K562 (cell line): ENCODE data around the gene DCAKD. TPM values are rescaled to one million over a fixed set of nuclear protein-coding genes. Genes with fewer than 3 reads are reported as not detected.
A peak's percentile ranks its signal among the peaks of the same experiment; 100 is the strongest.

Source experiments
- ATAC-seq: fragments of 200-7000 bp; cut with Tn5 transposase; 3 replicates; pipeline ENCODE4 v1.9.1; 2020; ENCODE audit warnings: moderate library complexity
- BruUV-seq: library from RNA; stranded (reverse); fragments of 400-500 nt; replicated peaks from 2 replicates; lab custom pipeline; 2021; lab: Mats Ljungman, UMichigan
- CTCF ChIA-PET: fragments of 300-600 bp; formaldehyde crosslinking; extraction: SDS; loops from one replicate; lab custom pipeline; 2021; ENCODE audit warnings: low intra/inter-chr PET ratio; lab: Yijun Ruan, JAX
- POLR2A ChIA-PET: fragments of 300-600, 350-650 bp; sonication (Branson Sonifier 250); formaldehyde crosslinking; extraction: SDS; loops from one replicate; lab custom pipeline; 2021; ENCODE audit warnings: antibody characterized with exemption, inconsistent platforms; lab: Yijun Ruan, JAX
- DNase-seq, 4 experiments: peaks; one replicate each; pipeline versions ENCODE4 v3.0.0 to v3.0.0-alpha.2; 2011 to 2018; ENCODE audit warnings: low spot score in 3 of 4, mixed read lengths in 3 of 4; ENCODE audit errors: extremely low read depth in 1 of 4
- FAIRE-seq: peaks from 2 replicates; lab custom pipeline; 2011; peaks lifted over from hg19 to GRCh38; lab: Jason Lieb, UNC
- H2AFZ ChIP-seq: 2 replicates; pipeline ENCODE4 v1.6.0; 2011; ENCODE audit warnings: low read depth, low read length, control low read depth, inconsistent platforms
- H3K27ac ChIP-seq: fragments of 200-600 bp; 3 replicates; pipeline ENCODE4 v1.8.0; 2011; ENCODE audit warnings: low read depth, mild to moderate bottlenecking, control low read depth, inconsistent platforms, low read length, moderate library complexity, mixed read lengths; ENCODE audit errors: extremely low read depth
- H3K27me3 ChIP-seq, 2 experiments: fragments of 300-600 bp in 1 of 2; 2 replicates in 1 of 2; 3 replicates in 1 of 2; pipeline versions ENCODE4 v1.6.0 to v1.8.0; 2011; ENCODE audit warnings: inconsistent platforms in 2 of 2, low read length in 2 of 2, mild to moderate bottlenecking in 1 of 2, mixed read lengths in 1 of 2, moderate library complexity in 1 of 2; ENCODE audit not compliant: control insufficient read depth in 2 of 2, insufficient read depth in 2 of 2
- H3K36me3 ChIP-seq: fragments of 300-600 bp; 3 replicates; pipeline ENCODE4 v1.8.0; 2011; ENCODE audit warnings: mild to moderate bottlenecking, low read length, inconsistent platforms; ENCODE audit not compliant: control insufficient read depth, insufficient read depth
- H3K4me1 ChIP-seq, 2 experiments: fragments of 200-600 bp in 1 of 2; replicated peaks in 1 of 2; 2 replicates in 1 of 2; 3 replicates in 1 of 2; pipeline versions ENCODE4 v1.5.1 to v1.8.0; 2011; ENCODE audit warnings: inconsistent platforms in 2 of 2, low read length in 2 of 2, mild to moderate bottlenecking in 1 of 2, mixed read lengths in 1 of 2, moderate library complexity in 1 of 2; ENCODE audit not compliant: control insufficient read depth in 2 of 2, insufficient read depth in 2 of 2
- H3K4me2 ChIP-seq: 2 replicates; pipeline ENCODE4 v1.6.1; 2011; ENCODE audit warnings: low read length, control low read depth, inconsistent platforms, mixed read lengths; ENCODE audit not compliant: insufficient read depth
- H3K4me3 ChIP-seq: fragments of 200-600 bp; sonication (generic), shearing (Covaris generic); 2 replicates; pipeline ENCODE4 v1.5.1; 2016; ENCODE audit warnings: control low read depth, inconsistent platforms
- H3K79me2 ChIP-seq: fragments of 200-600 bp; 3 replicates; pipeline ENCODE4 v1.8.0; 2011; ENCODE audit warnings: low read length, inconsistent platforms; ENCODE audit not compliant: control insufficient read depth, insufficient read depth
- H3K9ac ChIP-seq, 2 experiments: 2 replicates each; pipeline versions ENCODE4 v1.6.0 to v1.6.1; 2011; ENCODE audit warnings: low read depth in 2 of 2, low read length in 2 of 2, control low read depth in 1 of 2, inconsistent platforms in 1 of 2, mild to moderate bottlenecking in 1 of 2, mixed read lengths in 1 of 2; ENCODE audit not compliant: insufficient read depth in 1 of 2
- H3K9me1 ChIP-seq: one replicate; pipeline ENCODE4 v1.6.0; 2011; ENCODE audit warnings: inconsistent platforms, mild to moderate bottlenecking, low read length, moderate library complexity; ENCODE audit not compliant: control insufficient read depth, insufficient read depth
- H3K9me3 ChIP-seq: replicated peaks from 2 replicates; pipeline ENCODE4 v1.5.1; 2011; ENCODE audit warnings: low read depth, low read length, inconsistent platforms; ENCODE audit not compliant: control insufficient read depth, insufficient read depth
- H4K20me1 ChIP-seq: replicated peaks from 2 replicates; pipeline ENCODE4 v1.6.1; 2011; ENCODE audit warnings: low read length, inconsistent platforms, mixed read lengths; ENCODE audit not compliant: control insufficient read depth, insufficient read depth
- DEAF1 ChIP-seq: fragments of 450-650 bp; formaldehyde crosslinking; IDR thresholded peaks from 2 replicates; pipeline ENCODE4 v1.4.0; 2020; ENCODE audit warnings: mild to moderate bottlenecking, moderate library complexity
- MCM5 ChIP-seq: fragments of 450-650 bp; IDR thresholded peaks from 2 replicates; pipeline ENCODE4 v1.6.1; 2016; ENCODE audit warnings: low read depth
- ZZZ3 ChIP-seq: fragments of 450-650 bp; IDR thresholded peaks from 2 replicates; pipeline ENCODE4 v1.6.1; 2016; ENCODE audit warnings: antibody characterized with exemption, mild to moderate bottlenecking, moderate library complexity
- WGBS: fragments of 100-300 bp; shearing (Covaris generic); methylation state at CpG from one replicate; pipeline ENCODE4 v1.1.6; 2016; ENCODE audit warnings: low coverage, mixed read lengths; ENCODE audit not compliant: insufficient coverage; ENCODE audit errors: missing lambda C conversion rate; 5-methylcytosine and 5-hydroxymethylcytosine counted together
- in situ Hi-C: fragments of 300-500 bp; cut with MboI; formaldehyde crosslinking; loops from 4 replicates; pipeline ENCODE4 v1.15.0; 2018; ENCODE audit warnings: inconsistent platforms, mixed read lengths
- intact Hi-C: fragments of 100-400 bp; cut with micrococcal nuclease; formaldehyde crosslinking; loops from 2 replicates; pipeline ENCODE4 v1.14.2; 2022
- polyA plus RNA-seq, 8 experiments: library from polyadenylated mRNA; depleted of rRNA in 4 of 8; stranded (reverse) in 5 of 8; unstranded in 3 of 8; fragments of >200 nt; fragmentation: Nextera tagmentation in 2 of 8; fragmentation: Illumina TruSeq in 1 of 8; extraction: Ambion mirVana in 2 of 8; extraction: Trizol in 1 of 8; gene quantifications; 2 replicates each; pipeline versions ENCODE4 v1.2.1 to v1.2.3, GENCODE V29; 2011 to 2014; ENCODE audit warnings: inconsistent platforms in 1 of 8, missing spikeins in 1 of 8
- total RNA-seq, 7 experiments: library from RNA; depleted of rRNA in 6 of 7; stranded (reverse); fragments of >200 nt in 6 of 7; fragmentation: Illumina TruSeq in 2 of 7; extraction: Trizol in 2 of 7; gene quantifications; 2 replicates each; pipeline versions ENCODE4 v1.2.1 to v1.2.3, GENCODE V29; 2011 to 2021; ENCODE audit warnings: low replicate concordance in 1 of 7

The DCAKD gene
- total and polyA plus RNA-seq, 9 of the 15 experiments (the other 6 are each of a cell fraction or from before 2014, with no cell fraction given) = 7.9 to 35.5 (median 21.4) TPM

- WGBS = 26% methylated on average over 4 of the region's 4 CpGs
- ChIA-PET POLR2A (no interaction called here), CTCF (no interaction called here)
- H4K20me1 ChIP-seq = peaks cover 5% of the 10 kb centered on the region; the same call in 1 of the 2 replicates
- BruUV-seq = no TSS peak
- H3K9me3 ChIP-seq = no peaks in the 10 kb centered on the region
- ATAC-seq (no peak), FAIRE-seq (no peak), DNase-seq (no peak)
- no peak for TF ChIP-seq ZZZ3
- TF ChIP-seq MCM5 = no peak
- no peak for TF ChIP-seq DEAF1 (CRISPR knock-in tag)
- H3K79me2 ChIP-seq = no peaks in the 10 kb centered on the region
- H3K27ac ChIP-seq = no peak overlapping the region
- peaks cover 3 to 13% of the 10 kb centered on the region in 2 experiments; a peak in 4 of 5 replicates for H3K4me1 ChIP-seq
- no peak overlapping the region for H2AFZ ChIP-seq
- H3K9me1 ChIP-seq = no peaks in the 10 kb centered on the region
- H3K27me3 ChIP-seq = peaks cover 31 to 61% of the 10 kb centered on the region in 2 experiments; a peak in 4 of 5 replicates
- in situ Hi-C loops = no loop called here
- no peak overlapping the region for H3K4me3 ChIP-seq
- intact Hi-C loops = no loop called here
- no peaks in the 10 kb centered on the region for H3K36me3 ChIP-seq
- 0 out of 4 replicates have a peak overlapping the region, but pooled peaks of 1 of the 2 experiments have one; percentile 26 for H3K9ac ChIP-seq
- no peak overlapping the region for H3K4me2 ChIP-seq
Measured at GRCh38 chr17:44983563-44983962, 67.9 kb downstream of the DCAKD start.
